ENCODE measurements around the gene TTC23.

The TTC23 gene

DNA sequence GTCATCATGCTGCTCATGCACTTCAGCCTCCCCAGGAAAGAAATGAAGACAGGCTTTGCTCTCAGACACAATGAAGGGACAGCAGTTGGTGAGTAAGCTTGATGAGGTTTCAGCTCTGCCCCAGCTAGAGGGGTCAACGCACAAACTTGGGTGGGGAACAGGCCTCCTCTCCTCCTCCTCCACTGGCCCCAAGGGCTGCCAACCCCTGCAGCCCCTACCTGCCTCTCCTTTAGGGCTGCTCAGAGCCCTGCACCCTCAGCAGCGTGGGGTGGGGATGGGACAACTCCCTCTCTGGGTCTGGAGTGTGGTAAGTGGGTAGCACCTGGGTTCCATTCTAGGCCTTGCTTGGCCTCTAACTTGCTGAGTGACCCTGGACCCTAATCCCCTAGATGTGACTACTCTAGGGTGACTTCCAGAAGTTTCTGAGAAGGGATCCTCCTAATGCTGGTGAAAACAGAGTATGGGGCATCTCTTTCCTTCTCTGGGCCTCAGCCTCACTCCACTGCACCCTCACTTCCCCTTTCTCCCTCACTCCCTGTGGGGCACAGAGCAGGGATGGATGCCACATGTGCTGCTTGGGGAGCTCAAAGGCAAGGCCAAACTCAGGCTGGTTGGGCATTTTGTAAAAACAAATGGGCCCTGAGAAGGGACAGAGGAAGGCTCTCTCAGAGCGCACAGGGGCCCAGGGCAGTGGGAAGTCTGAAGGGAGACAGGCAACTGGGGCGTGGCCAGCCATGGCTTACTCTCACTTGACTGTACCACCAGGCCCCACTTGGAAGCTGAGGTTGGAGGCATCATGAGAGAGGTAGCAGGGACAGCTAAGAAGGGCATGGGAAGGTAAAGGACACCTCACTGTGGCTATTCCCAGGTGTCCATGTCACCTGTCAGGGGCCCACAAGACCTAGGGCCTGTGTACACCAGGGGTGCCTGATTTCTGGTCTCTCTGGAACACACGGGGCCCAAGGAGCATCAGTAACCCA is 80.5 kb downstream of the TTC23 start:
- in situ Hi-C loops (cut with MboI; ENCODE audit: low sequenced_read_pairs), result no loop called here

GRCh38 chr15:99167640-99168039 is 81.7 kb downstream of the TTC23 start:
- in situ Hi-C loops (cut with MboI; ENCODE audit: low sequenced_read_pairs), result no loop called here

DNA sequence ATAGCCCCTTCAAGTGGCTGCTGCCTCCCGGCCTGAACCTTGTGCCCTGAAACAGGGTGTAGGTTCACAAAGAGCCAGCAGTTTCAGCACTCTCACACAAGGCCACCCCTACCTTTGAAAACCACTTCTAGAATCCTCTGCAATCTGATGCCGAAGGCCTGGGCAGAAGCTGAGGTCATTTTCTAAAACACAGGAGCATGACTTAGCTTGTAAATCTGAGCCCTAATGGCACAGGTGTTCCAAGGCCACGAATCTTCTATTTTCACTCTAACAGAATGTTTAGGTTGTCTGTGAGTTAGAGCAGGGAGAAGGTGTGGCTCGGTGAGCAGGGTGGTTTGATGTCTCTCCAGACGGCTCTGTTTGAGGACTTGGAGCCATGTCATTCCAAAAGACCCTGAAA is 82.2 kb downstream of the TTC23 start:
- in situ Hi-C loops (cut with MboI; ENCODE audit: low sequenced_read_pairs), result no loop called here

DNA sequence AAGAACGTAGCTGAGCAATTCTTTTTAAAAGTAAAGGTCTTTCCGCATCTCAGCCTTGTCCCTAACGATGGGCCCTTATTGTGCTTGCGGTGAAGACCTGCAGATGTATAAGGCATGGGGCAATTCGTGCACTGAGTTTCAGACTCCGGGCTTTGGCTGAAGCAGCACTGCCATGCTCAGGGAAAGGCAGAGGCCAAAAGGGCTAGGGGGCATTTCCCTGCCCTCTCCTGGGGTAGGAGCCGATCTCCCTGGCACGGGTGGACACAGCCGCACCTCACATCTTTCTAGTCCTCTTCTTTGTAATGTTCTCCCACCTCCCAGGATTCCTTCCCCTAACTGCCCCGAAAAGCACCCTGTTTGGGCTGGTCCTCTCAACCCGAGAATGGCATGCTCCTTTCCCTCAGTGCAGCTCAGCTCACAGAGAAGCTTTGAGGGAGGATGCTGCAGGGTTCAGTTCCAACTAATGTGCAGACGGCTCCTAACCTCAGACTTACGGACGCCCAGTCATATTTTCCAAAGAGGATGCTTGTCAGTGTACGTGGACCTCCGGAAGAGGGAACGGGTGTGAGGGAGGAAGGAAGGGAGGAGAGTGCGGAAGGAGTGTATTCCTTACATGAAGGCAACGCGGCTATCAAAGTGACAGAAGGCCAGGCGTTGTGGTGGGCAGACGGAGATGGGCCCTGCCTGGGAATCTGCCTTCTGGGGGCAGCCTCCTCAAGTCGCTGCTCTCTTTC is 83.3 kb downstream of the TTC23 start:
- in situ Hi-C loops (cut with MboI; ENCODE audit: low sequenced_read_pairs), result no loop called here

- in situ Hi-C loops (cut with MboI; ENCODE audit: low sequenced_read_pairs), result no loop called here
Measured at GRCh38 chr15:99165020-99165790, 84.2 kb downstream of the TTC23 start.

DNA sequence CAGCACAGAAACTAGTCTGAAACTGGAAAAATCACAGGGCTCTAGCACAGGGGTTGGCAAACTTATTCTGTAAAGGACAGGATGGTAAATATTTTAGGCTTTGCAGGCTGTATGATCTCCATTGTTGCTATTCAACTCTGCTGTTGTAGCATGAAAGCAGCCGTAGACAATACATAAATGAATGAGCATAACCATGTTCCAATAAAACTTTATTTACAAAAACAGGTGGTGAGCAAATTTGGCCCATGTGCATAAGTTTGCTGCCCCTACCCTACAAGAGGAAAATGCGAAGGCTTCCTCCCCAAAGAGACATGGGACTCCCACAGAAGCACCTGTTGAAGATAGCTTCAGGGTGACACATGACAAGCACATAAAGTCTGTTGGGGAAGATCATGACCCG is 85.3 kb downstream of the TTC23 start:
- in situ Hi-C loops (cut with MboI; ENCODE audit: low sequenced_read_pairs), result no loop called here

DNA sequence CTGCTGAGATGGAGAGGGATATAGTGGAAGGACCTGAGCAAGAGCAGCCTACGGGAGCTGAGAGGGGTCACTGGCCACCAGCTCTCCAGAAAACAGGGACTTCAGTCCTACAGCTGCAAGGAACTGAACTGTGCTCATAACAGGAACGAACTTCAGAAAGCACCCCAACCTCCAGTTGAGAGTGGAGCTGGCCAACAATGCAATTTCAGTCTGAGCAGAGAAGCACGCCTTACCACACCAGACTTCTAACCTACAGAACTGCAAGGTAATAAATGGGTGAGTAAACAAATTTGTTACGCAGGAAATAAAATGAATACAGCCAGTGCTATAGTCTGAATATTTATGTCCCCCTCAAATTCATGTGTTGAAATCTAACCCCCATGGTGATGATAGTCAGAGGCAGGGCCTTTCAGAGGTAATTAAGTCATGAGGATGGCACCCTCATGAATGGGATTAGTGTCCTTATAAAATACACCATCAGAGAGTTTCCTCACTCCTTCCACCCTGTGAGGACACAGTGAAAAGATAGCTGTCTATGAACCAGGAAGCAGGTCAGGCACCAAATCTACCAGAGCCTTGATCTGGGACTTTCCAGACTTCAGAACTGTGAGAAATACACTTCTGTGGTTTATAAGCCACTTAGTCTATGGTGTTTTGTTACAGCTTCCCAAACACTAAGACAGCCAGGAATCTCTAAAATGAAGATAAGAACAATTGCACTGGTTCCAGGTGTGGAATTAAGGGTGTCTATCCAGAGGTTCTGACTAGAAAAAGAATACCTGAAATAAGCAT is 85.9 kb downstream of the TTC23 start:
- in situ Hi-C loops (cut with MboI; ENCODE audit: low sequenced_read_pairs), result no loop called here

GRCh38 chr15:99158626-99159412 is 90.6 kb downstream of the TTC23 start:
- in situ Hi-C loops (cut with MboI; ENCODE audit: low sequenced_read_pairs), result no loop called here

GRCh38 chr15:99157456-99157855 is 91.9 kb downstream of the TTC23 start:
- in situ Hi-C loops (cut with MboI; ENCODE audit: low sequenced_read_pairs), result no loop called here

- in situ Hi-C loops (cut with MboI; ENCODE audit: low sequenced_read_pairs), result no loop called here
Measured at GRCh38 chr15:99155961-99156443, 93.4 kb downstream of the TTC23 start.

DNA sequence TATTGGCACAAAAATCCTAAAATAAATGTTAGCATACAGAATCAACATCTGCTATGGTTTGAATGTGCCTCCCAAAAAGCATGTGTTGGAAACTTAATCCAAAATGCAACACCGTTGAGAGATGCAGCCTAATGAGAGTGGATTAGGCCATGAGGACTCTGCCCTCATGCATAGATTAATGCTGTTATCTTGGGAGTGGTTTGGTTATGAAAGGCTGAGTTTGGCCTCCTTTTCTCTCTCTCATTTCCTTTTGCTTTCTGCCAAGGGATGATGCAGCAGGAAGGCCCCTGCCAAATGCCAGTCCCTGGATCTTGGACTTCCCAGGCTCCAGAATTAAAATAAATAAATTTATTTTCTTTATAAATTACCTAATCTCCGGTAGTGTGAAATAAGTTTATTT is 95.1 kb downstream of the TTC23 start:
- in situ Hi-C loops (cut with MboI; ENCODE audit: low sequenced_read_pairs), result no loop called here

- in situ Hi-C loops (cut with MboI; ENCODE audit: low sequenced_read_pairs), result no loop called here
Measured at GRCh38 chr15:99153026-99153535, 96.3 kb downstream of the TTC23 start.

- in situ Hi-C loops (cut with MboI; ENCODE audit: low sequenced_read_pairs), result no loop called here
Measured at GRCh38 chr15:99151156-99151555, 98.2 kb downstream of the TTC23 start.

GRCh38 chr15:99149366-99149765 is 100.0 kb downstream of the TTC23 start:
- in situ Hi-C loops (cut with MboI; ENCODE audit: low sequenced_read_pairs), result no loop called here

GRCh38 chr15:99148851-99149276 is 100.5 kb downstream of the TTC23 start:
- in situ Hi-C loops (cut with MboI; ENCODE audit: low sequenced_read_pairs), result no loop called here

DNA sequence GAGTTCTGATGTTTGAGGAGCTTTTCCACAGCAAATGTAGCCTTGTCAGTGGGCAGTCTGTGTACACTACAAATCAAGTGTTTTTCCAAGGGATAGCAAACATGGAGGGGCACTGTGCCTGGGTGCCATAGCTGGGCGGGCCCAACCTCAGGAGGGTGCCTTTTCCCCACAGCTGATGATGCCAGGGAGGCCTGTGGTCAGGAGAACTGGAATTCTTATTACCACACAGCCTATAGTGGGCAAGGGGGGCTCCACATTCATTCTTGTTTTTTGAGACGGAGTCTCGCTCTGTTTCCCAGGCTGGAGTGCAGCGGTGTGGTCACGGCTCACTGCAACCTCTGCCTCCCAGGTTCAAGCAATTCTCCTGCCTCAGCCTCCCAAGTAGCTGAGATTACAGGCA is 102.7 kb downstream of the TTC23 start:
- in situ Hi-C loops (cut with MboI; ENCODE audit: low sequenced_read_pairs), result no loop called here

- in situ Hi-C loops (cut with MboI; ENCODE audit: low sequenced_read_pairs), result no loop called here
Measured at GRCh38 chr15:99145778-99146177, 103.6 kb downstream of the TTC23 start.

- in situ Hi-C loops (cut with MboI; ENCODE audit: low sequenced_read_pairs), result no loop called here
Measured at GRCh38 chr15:99145005-99145404, 104.4 kb downstream of the TTC23 start.

Measured in HL-60/S4 treated with retinoic acid at 250 ng/mL for 4 days and 3 days (cell line).